Parathyroid adenoma (tissue), 2 donors: ENCODE measurements around the gene TRIM52.

Experiments
- H2AFZ ChIP-seq: fragments of 300-600 bp; sonication (generic); one replicate; pipeline ENCODE4 v1.7.0; 2017; ENCODE audit warnings: antibody characterized with exemption, mild to moderate bottlenecking
- H3K27ac ChIP-seq: fragments of 300-600 bp; sonication (generic); one replicate; pipeline ENCODE4 v1.7.0; 2017
- H3K27me3 ChIP-seq: fragments of 300-600 bp; sonication (generic); one replicate; pipeline ENCODE4 v1.7.0; 2017; ENCODE audit warnings: low read length; ENCODE audit not compliant: control insufficient read depth, insufficient read depth
- H3K36me3 ChIP-seq: fragments of 300-600 bp; sonication (generic); one replicate; pipeline ENCODE4 v1.7.0; 2017; ENCODE audit warnings: low read length; ENCODE audit not compliant: control insufficient read depth, insufficient read depth
- H3K4me1 ChIP-seq: fragments of 300-600 bp; sonication (generic); one replicate; pipeline ENCODE4 v1.7.0; 2017; ENCODE audit warnings: control low read depth
- H3K4me2 ChIP-seq: fragments of 300-600 bp; sonication (generic); one replicate; pipeline ENCODE4 v1.7.0; 2017; ENCODE audit warnings: low read length
- H3K4me3 ChIP-seq: fragments of 300-600 bp; sonication (generic); one replicate; pipeline ENCODE4 v1.7.0; 2017; ENCODE audit warnings: low read depth, low read length
- H3K79me2 ChIP-seq: fragments of 300-600 bp; sonication (generic); one replicate; pipeline ENCODE4 v1.7.0; 2017; ENCODE audit warnings: control low read depth
- H3K9ac ChIP-seq: fragments of 300-600 bp; sonication (generic); one replicate; pipeline ENCODE4 v1.7.0; 2017; ENCODE audit warnings: mild to moderate bottlenecking
- H3K9me3 ChIP-seq: fragments of 300-600 bp; sonication (generic); one replicate; pipeline ENCODE4 v1.7.0; 2017; ENCODE audit warnings: low read length; ENCODE audit not compliant: control insufficient read depth
- CTCF ChIP-seq: fragments of 300-600 bp; sonication (generic); IDR thresholded peaks from one replicate; pipeline ENCODE4 v1.7.0; 2017; ENCODE audit warnings: antibody characterized with exemption, mild to moderate bottlenecking
- donor health status: primary hyperparathyroidism.

Gene TRIM52

GRCh38 chr5:181261320-181262049 is 542 bp upstream of the TRIM52 start:
- Histone ChIP-seq H3K27ac (peak overlapping the region; percentile 96), H3K36me3 (no peaks in the 10 kb centered on the region), H3K9ac (peak overlapping the region; percentile 94), H3K4me1 (peaks cover 3% of the 10 kb centered on the region), H2AFZ (peak overlapping the region; percentile 93), H3K9me3 (no peaks in the 10 kb centered on the region), H3K4me3 (peak overlapping the region; percentile 90), H3K79me2 (peaks cover 20% of the 10 kb centered on the region), H3K27me3 (no peaks in the 10 kb centered on the region), H3K4me2 (peak overlapping the region; percentile 92)
- no peak for TF ChIP-seq CTCF

DNA sequence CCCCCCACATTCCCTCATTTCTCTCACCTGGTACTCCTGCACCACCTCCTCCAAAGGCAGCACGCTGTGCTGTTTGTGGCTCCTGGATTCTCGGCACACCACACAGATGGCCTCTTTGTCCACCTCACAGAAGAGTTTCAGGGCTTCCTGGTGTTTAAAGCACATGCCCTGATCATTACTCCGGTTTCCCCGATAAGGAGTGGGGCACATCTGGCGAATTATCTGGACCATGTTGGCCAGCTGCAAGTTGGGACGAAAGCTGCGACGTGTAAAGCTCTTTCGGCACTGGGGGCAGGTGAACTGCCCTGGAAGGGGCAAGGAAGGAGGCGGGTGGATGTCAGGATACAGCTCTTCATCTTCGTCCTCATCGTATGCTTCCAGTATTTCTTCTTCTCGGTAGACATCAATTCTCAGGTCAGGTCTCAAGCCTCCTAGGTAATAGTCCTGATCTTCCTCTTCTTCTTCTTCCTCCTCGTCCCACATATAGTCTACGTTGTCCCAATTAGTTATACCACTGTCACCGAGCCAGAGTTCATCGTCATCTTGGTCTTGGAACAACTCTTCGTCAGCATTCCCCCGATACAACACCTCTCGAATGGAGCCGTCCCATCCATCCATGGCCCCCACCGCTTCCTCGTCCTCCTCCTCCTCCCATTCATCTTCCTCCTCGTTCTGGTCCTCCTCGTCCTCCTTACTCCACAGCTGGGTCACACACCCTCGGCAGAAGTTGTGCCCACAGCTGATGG is 796 bp downstream of the TRIM52 start:
- no peak for TF ChIP-seq CTCF
- Histone ChIP-seq H3K27me3 (no peaks in the 10 kb centered on the region), H2AFZ (peak overlapping the region; percentile 93), H3K9ac (peak overlapping the region; percentile 94), H3K4me1 (peaks cover 6% of the 10 kb centered on the region), H3K79me2 (peaks cover 20% of the 10 kb centered on the region), H3K27ac (peak overlapping the region; percentile 96), H3K9me3 (no peaks in the 10 kb centered on the region), H3K4me3 (peak overlapping the region; percentile 90), H3K4me2 (peak overlapping the region; percentile 92), H3K36me3 (no peaks in the 10 kb centered on the region)

- H3K79me2 ChIP-seq = peaks cover 23% of the 10 kb centered on the region
- H3K9me3 ChIP-seq = no peaks in the 10 kb centered on the region
- peak overlapping the region; percentile 33 for H3K27ac ChIP-seq
- H3K4me3 ChIP-seq = peak overlapping the region; percentile 90
- peaks cover 6% of the 10 kb centered on the region for H3K4me1 ChIP-seq
- no peaks in the 10 kb centered on the region for H3K27me3 ChIP-seq
- H2AFZ ChIP-seq = no peak overlapping the region
- H3K9ac ChIP-seq = no peak overlapping the region
- no peaks in the 10 kb centered on the region for H3K36me3 ChIP-seq
- H3K4me2 ChIP-seq = peak overlapping the region; percentile 92
- TF ChIP-seq CTCF = no peak
Measured at GRCh38 chr5:181259283-181259682, 1.7 kb downstream of the TRIM52 start.

GRCh38 chr5:181258576-181258975 is 2.4 kb downstream of the TRIM52 start:
- no peak overlapping the region for H2AFZ ChIP-seq
- H3K9ac ChIP-seq = no peak overlapping the region
- peak overlapping the region; percentile 90 for H3K4me3 ChIP-seq
- no peak for TF ChIP-seq CTCF
- H3K27me3 ChIP-seq = no peaks in the 10 kb centered on the region
- H3K4me2 ChIP-seq = peak overlapping the region; percentile 92
- H3K9me3 ChIP-seq = no peaks in the 10 kb centered on the region
- H3K36me3 ChIP-seq = no peaks in the 10 kb centered on the region
- peaks cover 29% of the 10 kb centered on the region for H3K79me2 ChIP-seq
- H3K4me1 ChIP-seq = peaks cover 6% of the 10 kb centered on the region
- H3K27ac ChIP-seq = no peak overlapping the region
